ENCODE results near the gene SCAMP3. TPM values are rescaled to one million over a fixed set of nuclear protein-coding genes. Genes with fewer than 3 reads are reported as not detected.

Gene SCAMP3
- total RNA-seq (2014; rRNA removed; shearing (Covaris generic)) = 171 and 220 TPM in 2 replicates

DNA sequence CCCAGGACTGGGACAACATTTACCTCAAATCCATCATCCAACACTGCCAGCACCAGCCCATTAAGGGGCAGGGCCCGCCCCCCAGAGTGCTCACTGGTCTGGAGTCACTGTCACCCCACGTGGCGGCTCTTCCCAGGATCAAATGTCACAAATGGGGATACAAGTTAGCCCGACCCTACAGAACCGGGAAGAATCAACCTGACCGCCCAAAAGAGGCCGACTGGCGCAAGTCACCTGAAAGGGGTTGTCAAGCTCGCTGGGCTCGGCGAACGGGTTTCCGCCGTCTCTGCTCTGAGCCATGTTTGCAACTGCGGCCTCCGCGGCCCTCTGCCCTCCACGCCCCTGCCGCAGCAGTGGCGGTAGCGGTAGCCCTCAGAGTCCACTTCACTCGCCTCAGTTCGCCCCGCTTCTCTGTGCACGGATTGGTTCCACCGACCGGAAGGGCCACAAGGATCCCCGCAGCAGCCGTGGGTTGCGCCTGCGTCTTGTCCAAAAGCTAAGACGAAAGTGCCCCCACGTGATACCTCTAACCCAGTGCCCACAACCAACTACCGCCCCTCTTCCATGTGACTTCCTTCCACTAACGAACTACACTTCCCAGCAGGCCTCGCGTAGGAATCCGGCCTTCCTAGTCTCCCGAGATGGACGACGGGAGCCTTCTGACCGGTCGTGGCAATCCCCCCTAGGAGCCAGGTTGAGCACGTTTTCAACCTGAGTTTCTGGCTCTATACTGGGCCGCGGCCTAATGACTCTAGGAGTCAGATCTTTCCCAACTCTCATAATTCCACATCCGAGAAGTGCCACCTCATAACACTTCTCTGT, at the start of gene SCAMP3:
Gene SCAMP3 (minus strand): TSS at position 509 of the 822 bp plus-strand sequence. CDS start 209 bp downstream, at position 300.

DNA sequence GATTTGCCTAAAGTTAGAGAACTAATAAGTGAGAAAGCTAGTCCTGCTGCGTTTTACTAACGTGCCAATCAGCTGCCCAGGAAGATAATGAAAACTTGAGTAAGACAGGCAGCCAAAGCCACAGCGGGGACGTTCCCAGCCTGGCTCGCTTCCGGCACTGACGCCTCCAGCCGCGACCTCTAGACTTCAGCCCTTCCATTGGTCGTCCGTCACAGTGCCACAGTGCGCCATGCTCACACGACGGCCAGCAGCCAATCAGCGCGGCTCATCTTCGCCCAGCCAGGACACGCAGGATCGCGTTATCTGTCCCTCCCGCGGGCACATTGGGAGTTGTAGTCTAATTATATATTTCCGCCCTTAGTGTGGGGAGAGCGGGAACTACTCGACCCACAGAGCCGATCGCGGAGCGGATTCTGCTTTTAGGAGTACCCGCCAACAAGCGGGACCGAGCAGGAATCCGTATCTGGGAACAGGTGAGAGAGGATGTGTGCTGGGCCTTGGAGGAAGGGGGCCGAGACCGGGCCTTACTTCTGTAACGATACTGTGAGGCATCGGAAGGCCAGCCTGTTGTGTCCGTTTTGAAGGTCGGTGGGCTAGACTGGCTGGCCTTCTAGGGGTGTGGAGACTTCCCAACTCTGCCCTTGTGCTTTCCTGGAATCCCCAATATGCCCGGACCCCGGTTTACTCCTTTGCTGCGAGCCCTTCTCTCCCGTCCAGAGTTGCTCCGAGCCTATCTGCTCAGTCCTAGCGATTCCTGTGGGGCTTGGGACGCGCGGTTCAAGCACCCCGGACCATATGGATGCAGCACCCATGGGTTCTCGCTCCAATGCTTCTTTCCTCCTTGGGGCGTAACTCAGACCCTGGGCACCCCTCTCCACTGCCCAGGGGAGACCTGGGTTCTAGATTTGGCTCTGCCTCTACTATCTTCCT, 46.6 kb upstream of the SCAMP3 start, which contains the start of gene FDPS:
Gene FDPS (plus strand): TSS at position 374 of the 930 bp plus-strand sequence. CDS start 924 bp downstream, outside the sequence.

GRCh38 chr1:155301342-155301841, 39.2 kb upstream of the SCAMP3 start, which contains the start of gene PKLR:
PKLR (minus strand) TSS chr1:155301438; CDS start chr1:155301395, 43 bp downstream.

GRCh38 chr1:155277070-155277901, 15.1 kb upstream of the SCAMP3 start, which contains the start of gene HCN3:
HCN3 (plus strand) TSS chr1:155277463; CDS start chr1:155277591, 128 bp downstream.

GRCh38 chr1:155273343-155274245, 11.4 kb upstream of the SCAMP3 start, which contains the start of gene CLK2:
CLK2 (minus strand) TSS chr1:155273504; CDS start chr1:155270977, 2,527 bp downstream.

GRCh38 chr1:155255243-155256007, 6.7 kb downstream of the SCAMP3 start, which contains the start of gene ENTREP3:
ENTREP3 (minus strand) TSS chr1:155255483; CDS start chr1:155254877, 606 bp downstream.

GRCh38 chr1:155208541-155209311, 53.4 kb downstream of the SCAMP3 start, which contains the start of gene MTX1:
MTX1 (plus strand) TSS chr1:155208695; CDS start chr1:155208805, 110 bp downstream.

DNA sequence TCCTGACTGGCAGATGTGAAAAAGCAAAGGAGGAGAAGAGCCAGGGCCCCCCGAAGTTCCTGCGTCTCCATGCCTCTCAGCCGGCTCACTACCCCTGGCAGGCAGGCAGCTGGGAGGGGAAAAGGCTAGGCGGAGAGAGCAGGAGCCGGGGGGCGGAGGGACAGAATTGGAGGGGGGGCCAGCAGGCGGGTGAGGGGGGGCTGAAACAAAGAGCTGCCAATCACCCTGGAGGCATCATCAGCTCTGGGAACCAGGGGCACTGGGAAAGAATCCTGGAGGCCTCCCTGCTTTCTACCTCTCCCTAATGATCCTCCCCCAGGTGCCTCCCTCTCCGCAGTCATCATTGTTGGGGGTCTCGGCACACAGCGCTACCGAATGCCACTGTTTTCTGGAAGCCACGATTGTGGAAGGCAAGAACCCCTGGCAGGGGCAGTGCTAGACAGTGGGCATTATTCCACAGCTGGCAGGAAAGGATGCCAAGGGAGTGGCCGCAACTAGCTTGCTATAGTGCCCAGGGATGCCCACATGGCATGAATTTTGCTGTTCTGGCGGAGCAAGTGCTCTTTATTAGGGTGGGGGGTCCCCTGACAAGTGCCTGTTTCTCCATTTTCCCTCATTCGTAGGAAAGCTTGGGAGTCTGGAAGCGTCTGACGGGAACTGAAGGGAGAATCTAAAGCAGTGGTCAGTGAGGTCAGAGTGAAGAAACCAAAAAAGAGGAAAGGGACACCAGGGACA, 54.2 kb downstream of the SCAMP3 start, which contains the start of gene THBS3:
Gene THBS3 (minus strand): TSS at position 92 of the 735 bp plus-strand sequence. CDS start 21 bp downstream, at position 71.

Other genes starting within 250 kb of the SCAMP3 start
- 0.19 and 0.40 TPM in 2 replicates for gene DCST2, start 228.6 kb downstream of the SCAMP3 start, total RNA-seq (2014; rRNA removed; shearing (Covaris generic))
- not detected in 2 replicates for gene DCST1, start 228.5 kb downstream of the SCAMP3 start, total RNA-seq (2014; rRNA removed; shearing (Covaris generic))
- 112 and 116 TPM in 2 replicates for gene ADAM15, start 211.0 kb downstream of the SCAMP3 start, total RNA-seq (2014; rRNA removed; shearing (Covaris generic))
- 7.5 and 7.8 TPM in 2 replicates for gene EFNA4, start 198.6 kb downstream of the SCAMP3 start, total RNA-seq (2014; rRNA removed; shearing (Covaris generic))
- gene EFNA3, start 183.5 kb downstream of the SCAMP3 start, total RNA-seq (2014; rRNA removed; shearing (Covaris generic)) = 2.5 and 3.0 TPM in 2 replicates
- gene EFNA1, start 134.5 kb downstream of the SCAMP3 start, total RNA-seq (2014; rRNA removed; shearing (Covaris generic)) = 37.2 and 40.0 TPM in 2 replicates
- gene SLC50A1, start 126.5 kb downstream of the SCAMP3 start, total RNA-seq (2014; rRNA removed; shearing (Covaris generic)) = 68.9 and 72.0 TPM in 2 replicates
- 75.7 and 98.1 TPM in 2 replicates for gene DPM3, start 121.8 kb downstream of the SCAMP3 start, total RNA-seq (2014; rRNA removed; shearing (Covaris generic))
- 102 and 136 TPM in 2 replicates for gene KRTCAP2, start 89.1 kb downstream of the SCAMP3 start, total RNA-seq (2014; rRNA removed; shearing (Covaris generic))
- 2.3 and 3.4 TPM in 2 replicates for gene TRIM46, start 88.5 kb downstream of the SCAMP3 start, total RNA-seq (2014; rRNA removed; shearing (Covaris generic))
- 36.2 and 40.8 TPM in 2 replicates for gene THBS3, start 54.5 kb downstream of the SCAMP3 start, total RNA-seq (2014; rRNA removed; shearing (Covaris generic))
- 125 and 141 TPM in 2 replicates for gene MTX1, start 53.7 kb downstream of the SCAMP3 start, total RNA-seq (2014; rRNA removed; shearing (Covaris generic))
- 13.9 and 22.8 TPM in 2 replicates for gene ENTREP3, start 6.9 kb downstream of the SCAMP3 start, total RNA-seq (2014; rRNA removed; shearing (Covaris generic))
- 38.1 and 49.0 TPM in 2 replicates for gene CLK2, start 11.1 kb upstream of the SCAMP3 start, total RNA-seq (2014; rRNA removed; shearing (Covaris generic))
- gene HCN3, start 15.1 kb upstream of the SCAMP3 start, total RNA-seq (2014; rRNA removed; shearing (Covaris generic)) = 1.2 and 2.0 TPM in 2 replicates
- 0.03 TPM in 1 of 2 replicates, not detected in the other for gene PKLR, start 39.1 kb upstream of the SCAMP3 start, total RNA-seq (2014; rRNA removed; shearing (Covaris generic))
- 191 and 212 TPM in 2 replicates for gene FDPS, start 46.5 kb upstream of the SCAMP3 start, total RNA-seq (2014; rRNA removed; shearing (Covaris generic))
- gene RUSC1, start 58.5 kb upstream of the SCAMP3 start, total RNA-seq (2014; rRNA removed; shearing (Covaris generic)) = 29.8 and 39.8 TPM in 2 replicates